Measurements from ENCODE around the gene NUDT16L1.
"Not testable (repeated sequence)": the region's sequence is repeated elsewhere in the genome, so short reads cannot be mapped to it uniquely, and the experiment has no call there.

Gene NUDT16L1

GRCh38 chr16:4723071-4723767 is 29.9 kb downstream of the NUDT16L1 start:
- DNase-seq (ENCODE audit: low spot score), result no peak

DNA sequence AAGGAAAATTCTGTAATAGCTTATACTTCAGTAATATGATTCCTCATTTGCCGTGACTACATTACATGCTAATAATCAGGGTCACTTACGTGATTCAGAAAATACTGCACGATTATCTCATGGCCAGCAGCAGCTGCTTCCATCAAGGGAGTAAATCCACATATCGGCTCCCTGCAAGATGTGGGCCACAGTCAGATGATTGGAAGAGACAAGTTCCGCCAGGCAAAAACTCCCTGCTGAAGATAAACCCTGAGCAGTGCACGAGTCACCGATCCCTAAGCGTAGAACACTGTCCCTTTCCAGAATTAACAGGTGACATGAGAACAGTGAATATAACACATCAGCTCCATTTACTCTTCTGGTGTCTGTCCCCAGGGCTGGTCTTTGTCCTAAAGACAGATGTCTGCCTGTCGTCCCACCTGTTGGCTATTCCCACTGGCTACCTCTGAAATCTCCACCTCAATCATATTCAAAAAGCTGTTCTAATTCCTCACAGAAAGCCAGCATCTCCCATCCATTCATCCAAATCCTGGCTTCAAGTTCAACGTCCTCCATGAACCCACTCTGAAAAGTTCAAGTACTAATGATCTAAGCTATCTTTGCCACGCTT is 31.4 kb downstream of the NUDT16L1 start:
- DNase-seq (ENCODE audit: low spot score), result no peak

GRCh38 chr16:4726616-4727015 is 33.3 kb downstream of the NUDT16L1 start:
- no peak for DNase-seq (ENCODE audit: low spot score)

DNA sequence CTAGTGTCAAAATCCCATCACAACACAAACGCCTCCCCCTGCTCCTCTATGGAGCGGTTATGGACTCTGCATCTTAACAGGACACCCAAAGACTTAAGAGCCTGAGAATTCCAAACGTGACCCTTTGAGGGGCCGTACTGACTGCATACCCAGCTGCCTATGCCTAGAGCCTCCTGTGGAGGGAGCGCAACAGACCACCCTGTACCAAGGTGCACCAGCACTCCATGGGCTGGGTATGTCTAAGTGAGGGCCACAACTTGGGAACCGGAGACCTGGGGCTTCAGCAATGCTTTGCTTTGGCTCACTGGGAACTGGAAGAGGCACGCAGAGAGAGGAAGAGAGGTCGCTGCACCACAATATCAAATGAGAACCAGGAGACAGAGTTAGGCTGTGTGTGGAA is 35.3 kb downstream of the NUDT16L1 start:
- DNase-seq (ENCODE audit: low spot score), result no peak

DNA sequence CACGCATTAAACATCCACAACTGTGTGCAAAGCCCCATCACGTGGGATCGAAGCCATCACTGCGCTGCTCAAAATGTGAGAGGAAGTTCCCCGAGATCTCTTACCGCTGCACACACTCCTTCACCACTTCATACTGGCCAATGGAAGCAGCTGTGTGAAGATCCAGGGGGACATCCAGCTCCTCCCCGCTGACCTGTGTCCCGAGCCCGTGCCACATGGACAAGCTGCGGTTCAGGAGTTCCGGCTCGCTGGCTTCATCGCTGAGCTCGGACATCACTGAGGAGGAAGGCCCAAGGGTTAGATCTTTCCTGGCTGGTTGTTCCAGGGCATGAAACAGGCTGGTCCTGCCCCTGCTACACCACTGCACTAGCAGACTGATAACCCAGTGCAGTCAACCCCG is 36.5 kb downstream of the NUDT16L1 start:
- DNase-seq (ENCODE audit: low spot score), result no peak

DNA sequence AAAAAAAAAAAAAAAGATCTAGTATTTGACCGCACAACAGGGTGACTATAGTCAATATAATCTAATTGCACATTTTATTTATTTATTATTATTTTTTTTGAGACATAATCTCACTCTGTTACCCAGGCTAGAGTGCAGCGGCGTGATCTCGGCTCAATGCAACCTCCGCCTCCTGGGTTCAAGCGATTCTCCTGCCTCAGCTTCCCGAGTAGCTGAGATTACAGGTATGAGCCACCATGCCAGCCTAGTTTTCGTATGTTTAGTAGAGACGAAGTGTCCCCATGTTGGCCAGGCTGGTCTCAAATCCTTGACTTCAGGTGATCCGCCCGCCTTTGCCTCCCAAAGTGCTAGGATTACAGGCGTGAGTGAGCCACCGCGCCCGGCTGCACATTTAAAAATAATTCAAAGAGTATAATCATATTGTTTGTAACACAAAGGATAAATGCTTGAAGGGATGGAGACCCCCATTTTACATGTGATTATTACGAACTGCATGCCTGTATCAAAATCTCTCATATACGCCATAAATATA is 39.9 kb downstream of the NUDT16L1 start:
- DNase-seq (ENCODE audit: low spot score), result no peak

DNA sequence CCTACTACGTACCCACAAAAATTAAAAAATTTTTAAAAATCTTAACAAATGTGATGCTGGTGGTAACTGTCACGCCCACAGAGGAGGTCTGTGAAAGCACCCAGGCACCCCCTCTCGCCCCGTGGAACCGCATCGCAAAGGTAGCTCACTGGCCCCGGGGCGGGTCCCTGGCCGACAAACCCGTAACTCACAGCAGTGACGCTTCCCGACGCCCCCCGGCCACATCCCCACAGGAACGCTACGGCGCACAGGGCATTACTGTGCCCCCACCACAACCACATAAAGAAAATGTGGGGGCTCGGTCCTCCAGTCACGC is 40.3 kb downstream of the NUDT16L1 start:
- DNase-seq (ENCODE audit: low spot score), result peak; percentile 25

GRCh38 chr16:4734063-4734729 is 40.8 kb downstream of the NUDT16L1 start, which contains the start of the genes ANKS3 and DNAAF8:
Gene ANKS3, minus strand, starts transcription at chr16:4734271. Its CDS starts 4,122 bp downstream, at chr16:4730149.
Gene DNAAF8, plus strand, starts transcription at chr16:4734537. Its CDS starts 1,978 bp downstream, at chr16:4736515.
- peak; percentile 95 for DNase-seq (ENCODE audit: low spot score)

DNA sequence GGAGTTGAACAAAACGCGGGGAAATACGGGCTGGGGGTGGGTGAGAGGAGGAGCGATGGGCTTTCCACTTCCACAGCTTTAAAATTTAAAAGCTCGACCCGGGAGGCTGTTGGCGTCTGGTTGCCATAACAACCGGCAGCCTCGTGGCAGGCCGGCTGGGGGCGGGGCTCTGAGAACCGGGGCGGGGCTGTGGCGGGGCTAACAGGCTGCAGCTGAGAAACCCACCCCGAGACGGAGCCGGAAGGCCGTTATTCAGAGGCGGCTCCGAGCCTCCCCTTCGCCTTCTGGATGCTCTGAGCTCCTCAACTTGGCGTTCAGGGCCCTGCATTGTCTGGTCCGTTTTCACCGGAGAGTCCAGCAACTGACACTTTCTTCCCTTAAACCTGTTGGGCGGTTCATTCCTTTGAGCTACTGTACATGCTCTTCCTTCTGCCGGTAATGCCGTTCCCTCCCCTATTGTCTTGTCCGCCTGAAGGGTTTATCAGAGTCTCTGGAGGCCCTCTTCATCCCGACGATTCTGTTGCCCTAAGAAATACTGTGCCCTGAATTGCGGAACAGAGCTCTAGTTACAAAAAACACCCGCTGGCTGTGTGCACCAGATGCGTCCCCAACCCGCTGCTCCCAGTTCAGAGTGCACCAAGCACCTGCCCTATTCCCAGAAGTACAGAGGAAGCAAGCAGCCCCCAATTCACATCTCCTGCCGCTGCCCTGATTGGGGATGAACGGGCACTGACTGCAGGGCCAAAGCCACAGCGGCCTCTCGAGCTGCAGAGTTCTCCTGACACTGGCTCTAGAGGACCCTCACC is 41.6 kb downstream of the NUDT16L1 start:
- peak; percentile 81 for DNase-seq (ENCODE audit: low spot score)

GRCh38 chr16:4736546-4736945 is 43.2 kb downstream of the NUDT16L1 start:
- no peak for DNase-seq (ENCODE audit: low spot score)

- DNase-seq (ENCODE audit: low spot score), result no peak
These were observed 44.2 kb downstream of the NUDT16L1 start for GRCh38 chr16:4737545-4737944.

DNA sequence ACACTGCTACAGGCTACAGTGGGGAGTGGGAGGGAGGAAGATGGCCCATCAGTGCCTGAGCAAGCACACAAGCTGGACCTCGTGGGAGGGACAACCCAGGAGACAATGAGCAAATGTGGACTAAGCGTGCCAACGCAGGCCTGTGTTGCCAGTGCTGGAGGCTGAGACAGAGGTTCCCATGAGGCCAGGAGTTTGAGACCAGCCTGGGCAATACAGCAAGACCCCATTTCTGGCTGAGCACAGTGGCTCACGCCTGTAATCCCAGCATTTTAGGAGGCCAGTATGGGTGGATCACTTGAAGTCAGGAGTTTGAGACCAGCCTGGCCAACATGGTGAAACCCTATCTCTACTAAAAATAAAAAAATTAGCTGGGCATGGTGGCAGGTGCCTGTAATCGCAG is 45.0 kb downstream of the NUDT16L1 start:
- DNase-seq (ENCODE audit: low spot score), result not testable (repeated sequence)

DNA sequence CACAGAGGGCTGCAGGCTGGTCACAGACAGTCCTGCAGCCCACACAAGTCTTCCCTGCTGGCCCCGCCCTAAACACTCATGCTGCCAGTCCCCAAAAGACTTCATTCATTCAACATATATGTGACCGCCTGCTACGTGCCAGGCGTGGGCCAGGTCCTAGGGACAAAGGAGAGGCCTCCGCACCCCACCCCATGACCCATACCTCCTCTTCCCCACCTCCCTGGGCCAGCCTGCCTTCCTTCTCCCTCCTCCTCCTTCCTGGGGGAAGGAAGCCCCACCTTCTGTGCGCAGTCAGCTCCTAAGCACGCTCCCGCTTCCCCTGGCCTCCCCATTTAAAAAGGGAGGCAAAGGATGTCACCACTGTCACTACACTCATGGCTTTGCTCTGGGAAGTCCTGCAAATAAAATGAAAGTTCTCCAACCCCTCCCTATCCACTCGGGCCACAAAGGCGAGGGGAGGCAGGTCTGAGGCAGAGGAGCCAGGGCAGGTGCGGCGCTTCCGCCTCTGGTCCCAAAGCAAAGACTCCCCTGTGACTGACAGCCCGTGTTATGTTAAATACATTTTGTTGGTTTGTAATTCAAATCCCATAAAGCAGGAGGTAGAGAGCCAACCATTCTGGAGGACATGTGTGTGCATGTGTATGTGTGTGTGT is 50.0 kb downstream of the NUDT16L1 start:
- DNase-seq (ENCODE audit: low spot score), result no peak

GRCh38 chr16:4744555-4745273 is 51.4 kb downstream of the NUDT16L1 start:
- no peak for DNase-seq (ENCODE audit: low spot score)

DNA sequence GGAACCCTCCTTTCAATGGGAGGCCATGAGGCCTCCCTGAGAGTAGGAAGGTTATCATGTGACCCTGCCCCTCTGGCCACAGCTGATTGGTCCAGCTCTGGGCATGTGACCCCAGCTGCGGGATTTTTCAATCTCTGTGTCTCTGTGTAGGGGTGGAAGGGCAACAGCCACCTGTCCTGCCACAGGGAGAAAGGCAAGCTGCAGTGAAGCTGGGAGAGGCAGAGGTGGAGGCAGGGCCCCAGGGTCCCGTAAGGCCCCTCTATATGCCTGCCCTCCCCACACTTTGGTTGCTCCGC is 51.9 kb downstream of the NUDT16L1 start:
- no peak for DNase-seq (ENCODE audit: low spot score)
